Stimulated activated CD8-positive, alpha-beta memory T cell treated with anti-CD3 and anti-CD28 coated beads, Interleukin-7, amount 100 ng/mL, for 4 hours (primary cell): Measurements from ENCODE around the gene GABRG3.

Experiments used
- DNase-seq, 2 donors: peaks; one replicate each; pipeline ENCODE4 v3.0.0-alpha.2; 2020; ENCODE audit warnings: low read depth in 2 of 2

The GABRG3 gene

DNA sequence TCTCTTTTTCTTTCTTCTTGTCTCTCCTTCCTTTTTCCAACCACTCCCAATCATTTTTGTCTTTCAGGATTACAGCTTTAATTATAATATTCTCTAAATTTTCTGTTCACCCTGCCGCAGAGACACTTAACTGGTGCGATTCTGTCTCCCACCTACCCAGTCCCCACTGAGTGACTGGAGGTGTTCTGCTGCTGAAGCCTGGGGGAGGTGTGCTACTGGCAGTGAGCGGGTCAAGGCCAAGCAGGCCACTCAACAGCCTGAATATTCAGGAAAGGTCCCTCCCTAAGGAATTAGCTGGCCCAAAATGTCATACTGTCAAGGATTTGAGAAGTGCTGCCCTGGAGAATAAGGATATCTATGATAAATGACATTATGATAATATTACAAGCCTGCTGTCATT lies 126.5 kb downstream of the GABRG3 start:
- no peak for DNase-seq

DNA sequence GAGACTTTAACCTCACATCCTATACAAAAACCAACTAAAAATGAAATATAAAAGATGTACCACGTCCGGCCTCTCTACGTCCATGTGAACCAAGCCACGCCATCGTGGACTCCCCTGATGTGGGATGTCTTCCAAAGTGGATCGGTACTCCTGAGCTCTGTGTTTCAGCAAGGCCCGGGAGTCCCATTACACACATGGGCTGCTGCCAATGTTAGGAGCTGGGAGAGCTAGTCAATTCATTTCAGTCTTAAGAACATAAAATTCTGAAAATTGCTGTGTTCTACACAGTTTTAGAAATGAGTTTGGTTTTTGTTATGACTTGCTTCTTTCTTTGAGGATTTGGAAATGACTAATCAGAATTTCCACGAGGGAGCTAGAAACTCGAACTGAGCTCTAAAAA lies 131.0 kb downstream of the GABRG3 start:
- no peak for DNase-seq

DNA sequence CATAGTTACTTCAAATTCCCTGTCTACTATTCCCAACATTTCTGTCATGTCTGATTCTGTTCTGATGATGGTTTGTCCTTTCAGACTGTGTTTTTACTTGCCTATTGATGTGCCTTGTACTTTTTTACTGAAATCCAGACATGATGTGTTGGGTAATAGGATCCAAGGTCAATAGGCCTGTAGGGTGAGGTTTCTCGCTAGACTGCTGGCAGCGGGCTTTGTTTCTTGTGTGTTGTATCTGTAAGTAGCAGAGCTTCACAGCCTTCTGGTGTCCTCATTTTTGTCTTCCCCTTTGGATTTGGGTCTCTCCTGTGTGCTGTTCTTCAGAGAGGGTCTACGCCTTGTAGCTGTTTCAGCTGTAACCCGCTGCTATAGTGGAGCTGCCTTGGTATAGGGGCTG lies 140.3 kb downstream of the GABRG3 start:
- DNase-seq, result no peak

DNA sequence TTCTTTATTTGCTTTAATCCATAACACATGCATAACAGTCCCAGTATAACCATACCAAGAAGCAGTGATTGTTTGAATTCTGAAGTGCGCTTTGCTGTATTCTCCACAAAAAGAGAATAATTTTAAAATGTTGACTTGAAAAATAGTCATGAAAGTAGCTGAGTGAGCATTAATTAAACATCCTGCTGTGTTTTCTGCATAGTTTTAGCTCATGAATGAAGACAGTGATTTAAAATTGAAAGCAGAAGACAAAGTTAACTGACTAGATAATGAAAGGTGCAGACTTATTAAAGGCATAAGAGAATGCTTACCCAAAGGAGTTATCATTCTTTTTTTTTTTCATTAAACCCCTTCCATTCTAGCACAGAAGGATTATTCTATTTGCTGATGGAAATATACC lies 143.5 kb downstream of the GABRG3 start:
- no peak for DNase-seq

- no peak for DNase-seq
Observed at GRCh38 chr15:27119695-27120266, 148.8 kb downstream of the GABRG3 start.

DNA sequence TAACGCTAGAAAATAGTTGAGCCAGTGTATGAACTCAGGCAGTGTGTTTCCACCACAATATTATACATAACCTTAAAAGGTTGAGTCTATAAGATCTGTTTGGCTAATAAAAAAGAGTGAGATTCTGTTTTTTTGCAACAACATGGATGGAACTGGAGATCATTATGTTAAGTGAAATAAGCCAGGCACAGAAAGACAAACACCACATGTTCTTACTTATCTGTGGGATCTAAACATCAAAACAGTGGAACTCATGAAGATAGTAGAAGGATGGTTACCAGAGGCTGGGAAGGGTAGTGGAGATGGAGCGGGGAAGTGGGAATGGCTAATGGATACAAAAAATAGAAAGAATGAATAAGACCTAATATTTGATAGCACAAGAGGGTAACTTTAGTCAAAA lies 150.7 kb downstream of the GABRG3 start:
- no peak for DNase-seq

DNA sequence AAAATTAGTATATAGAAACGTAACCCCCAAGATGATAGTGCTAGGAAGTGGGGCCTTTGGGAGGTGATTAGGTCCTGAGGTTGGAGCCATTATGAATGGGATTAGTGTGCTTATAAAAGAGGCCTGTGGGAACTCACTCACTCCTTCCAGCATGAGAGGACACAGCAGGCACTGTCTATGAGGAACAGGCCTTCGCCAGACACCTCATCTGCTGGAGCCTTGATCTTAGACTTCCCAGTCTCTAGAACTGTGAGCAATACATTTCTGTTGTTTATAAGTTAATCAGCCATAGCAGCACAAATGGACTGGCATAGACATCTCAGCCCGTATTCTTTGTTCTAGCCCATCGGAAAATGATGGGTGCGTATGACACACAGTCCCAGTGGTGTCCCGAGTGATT lies 152.3 kb downstream of the GABRG3 start:
- DNase-seq, result no peak

- no peak for DNase-seq
Observed at GRCh38 chr15:27123808-27124207, 152.8 kb downstream of the GABRG3 start.

- DNase-seq, result no peak
Observed at GRCh38 chr15:27124287-27124871, 153.4 kb downstream of the GABRG3 start.

DNA sequence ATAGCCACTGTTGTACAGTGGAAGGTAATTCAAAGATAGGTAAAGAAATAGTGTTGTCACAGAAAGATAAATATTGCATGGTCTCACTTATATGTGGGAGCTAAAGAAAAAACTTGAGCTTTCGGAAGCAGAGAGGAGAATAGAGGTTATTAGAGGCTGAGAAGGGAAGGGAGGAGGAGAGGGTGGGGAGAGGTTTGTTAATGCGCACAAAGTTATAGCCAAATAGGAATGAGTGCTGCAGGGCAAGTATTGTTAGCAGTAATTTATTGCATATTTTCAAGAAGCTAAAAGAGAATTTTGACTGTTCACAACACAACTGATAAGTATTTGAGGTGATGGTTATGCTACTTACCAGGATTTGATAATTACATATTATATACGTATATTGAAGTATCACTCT lies 154.2 kb downstream of the GABRG3 start:
- DNase-seq, result no peak

DNA sequence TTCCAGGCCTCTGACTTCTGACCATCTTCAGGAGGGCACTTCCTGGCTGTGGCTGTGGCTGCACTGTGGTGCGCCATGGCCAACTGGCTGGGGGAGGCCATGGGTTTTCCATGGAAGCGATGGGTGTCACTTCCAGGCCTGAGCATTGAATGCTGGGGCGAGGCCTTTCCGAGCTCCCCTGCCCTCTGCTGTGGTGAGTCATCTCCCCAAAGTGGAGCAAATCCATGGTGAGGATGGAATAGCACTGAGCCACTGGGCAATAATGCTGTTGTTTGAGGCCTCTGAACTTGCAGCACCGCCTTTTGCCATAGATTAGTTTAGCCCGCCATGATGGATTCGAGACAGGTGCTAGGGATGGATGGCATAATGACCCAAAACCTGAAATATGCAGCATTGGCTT lies 155.5 kb downstream of the GABRG3 start:
- no peak for DNase-seq

GRCh38 chr15:27127815-27128570 lies 157.0 kb downstream of the GABRG3 start:
- no peak for DNase-seq

GRCh38 chr15:27133249-27133648 lies 162.3 kb downstream of the GABRG3 start:
- no peak for DNase-seq

DNA sequence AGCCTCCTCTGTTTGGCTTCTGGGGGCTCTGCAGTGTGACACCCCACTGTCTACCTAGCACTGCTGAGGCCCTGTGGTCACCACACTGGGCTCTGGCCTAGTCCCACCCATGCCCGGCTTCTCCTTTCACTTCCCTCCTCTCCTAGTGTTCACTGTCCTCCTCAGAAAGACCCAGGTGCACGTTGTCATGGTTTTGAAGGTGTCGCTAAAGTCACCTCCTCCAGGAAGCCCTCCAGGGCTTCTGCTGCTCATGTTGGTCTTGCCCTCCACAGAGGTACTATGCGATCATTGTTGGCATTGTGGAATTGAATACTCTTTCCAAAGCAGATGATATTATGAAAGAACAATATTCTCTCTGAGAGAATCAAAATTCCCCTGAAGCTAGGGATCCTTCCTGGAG lies 163.5 kb downstream of the GABRG3 start:
- no peak for DNase-seq

GRCh38 chr15:27135151-27135550 lies 164.2 kb downstream of the GABRG3 start:
- DNase-seq, result no peak

DNA sequence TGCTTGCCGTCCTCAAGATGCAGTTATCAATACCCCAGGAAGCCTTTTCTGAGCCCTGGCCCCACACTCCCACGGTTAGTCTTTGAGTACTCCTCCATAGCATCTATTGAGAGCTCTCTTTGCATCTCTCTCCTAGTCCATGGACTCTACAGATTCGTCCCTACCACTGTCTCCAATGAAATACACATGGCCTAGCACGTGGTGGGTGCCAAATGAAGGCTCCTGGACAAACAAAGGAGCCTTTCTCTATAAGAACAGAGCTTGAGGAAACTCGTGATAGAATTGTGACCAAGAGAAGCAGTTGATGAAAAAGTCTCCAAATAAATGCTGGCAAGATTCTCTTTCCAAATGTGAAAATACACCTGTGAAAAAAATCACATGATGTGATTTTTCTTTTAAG lies 166.1 kb downstream of the GABRG3 start:
- DNase-seq, result no peak

- no peak for DNase-seq
Observed at GRCh38 chr15:27165590-27165989, 194.6 kb downstream of the GABRG3 start.

- DNase-seq, result no peak
Observed at GRCh38 chr15:27166917-27167316, 195.9 kb downstream of the GABRG3 start.

DNA sequence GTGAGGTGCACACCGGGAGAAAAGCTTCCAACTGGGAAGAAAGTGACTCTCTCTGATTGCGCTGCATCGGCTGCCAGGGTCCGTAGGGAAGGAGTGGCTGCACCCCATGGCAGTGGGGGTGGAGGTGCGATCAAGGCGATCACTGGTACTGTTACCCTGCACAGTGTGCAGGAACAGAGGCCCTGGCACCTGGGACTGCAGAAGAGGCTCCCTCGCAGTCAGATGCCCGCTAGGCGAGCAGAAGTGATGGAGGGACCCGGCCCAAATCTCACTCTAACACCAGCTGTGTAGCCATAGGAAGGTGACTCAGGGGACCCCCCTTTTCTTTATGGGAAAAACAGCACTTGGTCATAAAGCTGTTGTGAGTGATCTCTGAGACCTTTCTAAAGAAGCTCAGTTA lies 196.8 kb downstream of the GABRG3 start:
- no peak for DNase-seq

DNA sequence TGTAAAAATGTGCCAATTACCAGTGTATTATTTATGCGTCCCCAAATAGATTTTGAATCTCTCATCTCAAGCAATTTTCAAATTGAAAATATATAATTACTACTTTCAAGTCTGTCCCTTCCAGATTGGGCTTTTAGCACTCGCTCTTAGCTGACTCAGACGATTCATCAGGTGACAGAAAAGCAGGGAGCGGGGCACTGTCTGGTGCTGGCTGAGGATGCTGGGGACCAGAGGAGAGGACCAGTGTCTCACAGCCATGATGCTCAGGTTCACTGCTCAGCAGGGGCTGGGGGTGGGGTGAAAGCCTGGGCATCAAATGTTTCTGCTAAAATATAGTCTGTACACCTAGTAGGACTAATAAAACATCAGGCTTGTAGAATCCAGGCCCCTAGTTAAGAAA lies 199.9 kb downstream of the GABRG3 start:
- no peak for DNase-seq

DNA sequence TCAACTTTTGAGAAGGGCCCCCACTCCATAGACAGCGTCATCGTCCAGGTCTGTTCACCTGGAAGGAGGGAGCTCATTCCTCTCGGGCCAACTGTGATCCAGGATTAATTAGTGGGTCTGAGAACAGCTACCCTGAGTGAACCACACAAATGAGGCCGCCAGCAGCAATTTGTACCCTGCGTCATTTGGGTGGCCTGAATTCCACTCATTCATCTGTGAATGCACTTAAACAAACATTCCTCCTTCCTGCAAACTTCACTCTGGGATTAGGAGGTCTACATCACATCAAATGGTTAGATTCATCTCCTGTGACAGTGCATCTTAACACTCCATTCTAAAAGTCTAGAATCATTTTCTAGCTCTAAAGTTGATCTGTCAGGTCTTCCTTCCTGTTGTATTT lies 201.8 kb downstream of the GABRG3 start:
- DNase-seq, result no peak

- no peak for DNase-seq
Observed at GRCh38 chr15:27175472-27176153, 204.6 kb downstream of the GABRG3 start.
